ENCODE measurements around the gene GSTM5. TPM values are rescaled to one million over a fixed set of nuclear protein-coding genes. Genes with fewer than 3 reads are reported as not detected.

Gene GSTM5
- total RNA-seq, 1 donor from 2014 or later, result 27.9 TPM

- H3K36me3 Mint-ChIP-seq (ENCODE audit: low read depth, unreplicated experiment), result peaks cover 8% of the 10 kb centered on the region
- H3K4me1 Mint-ChIP-seq (ENCODE audit: unreplicated experiment), result peaks cover 13% of the 10 kb centered on the region
- H3K27me3 Mint-ChIP-seq (ENCODE audit: unreplicated experiment), result peaks cover 4% of the 10 kb centered on the region
- H3K4me3 Mint-ChIP-seq (ENCODE audit: unreplicated experiment), result no peak overlapping the region
- H3K27ac Mint-ChIP-seq (ENCODE audit: unreplicated experiment), result no peak overlapping the region
- DNase-seq (ENCODE audit: low spot score), result no peak
- TF ChIP-seq, protein P1, sequence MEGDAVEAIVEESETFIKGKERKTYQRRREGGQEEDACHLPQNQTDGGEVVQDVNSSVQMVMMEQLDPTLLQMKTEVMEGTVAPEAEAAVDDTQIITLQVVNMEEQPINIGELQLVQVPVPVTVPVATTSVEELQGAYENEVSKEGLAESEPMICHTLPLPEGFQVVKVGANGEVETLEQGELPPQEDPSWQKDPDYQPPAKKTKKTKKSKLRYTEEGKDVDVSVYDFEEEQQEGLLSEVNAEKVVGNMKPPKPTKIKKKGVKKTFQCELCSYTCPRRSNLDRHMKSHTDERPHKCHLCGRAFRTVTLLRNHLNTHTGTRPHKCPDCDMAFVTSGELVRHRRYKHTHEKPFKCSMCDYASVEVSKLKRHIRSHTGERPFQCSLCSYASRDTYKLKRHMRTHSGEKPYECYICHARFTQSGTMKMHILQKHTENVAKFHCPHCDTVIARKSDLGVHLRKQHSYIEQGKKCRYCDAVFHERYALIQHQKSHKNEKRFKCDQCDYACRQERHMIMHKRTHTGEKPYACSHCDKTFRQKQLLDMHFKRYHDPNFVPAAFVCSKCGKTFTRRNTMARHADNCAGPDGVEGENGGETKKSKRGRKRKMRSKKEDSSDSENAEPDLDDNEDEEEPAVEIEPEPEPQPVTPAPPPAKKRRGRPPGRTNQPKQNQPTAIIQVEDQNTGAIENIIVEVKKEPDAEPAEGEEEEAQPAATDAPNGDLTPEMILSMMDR (IDR thresholded peaks at IDR 0.05; ENCODE audit: unreplicated experiment), result no peak
- H3K9me3 Mint-ChIP-seq (ENCODE audit: unreplicated experiment), result no peaks in the 10 kb centered on the region
These were observed 7.3 kb downstream of the GSTM5 start for GRCh38 chr1:109719337-109719837.

- no peak for DNase-seq (ENCODE audit: low spot score)
- Mint-ChIP-seq H3K36me3 (ENCODE audit: low read depth, unreplicated experiment) (peaks cover 13% of the 10 kb centered on the region), H3K4me1 (ENCODE audit: unreplicated experiment) (peaks cover 13% of the 10 kb centered on the region), H3K27me3 (ENCODE audit: unreplicated experiment) (peaks cover 8% of the 10 kb centered on the region), H3K4me3 (ENCODE audit: unreplicated experiment) (no peak overlapping the region), H3K27ac (ENCODE audit: unreplicated experiment) (no peak overlapping the region), H3K9me3 (ENCODE audit: unreplicated experiment) (no peaks in the 10 kb centered on the region)
- TF ChIP-seq, protein P1 (IDR thresholded peaks at IDR 0.05; ENCODE audit: unreplicated experiment), result no peak
These were observed 9.0 kb downstream of the GSTM5 start for GRCh38 chr1:109721042-109721441.

DNA sequence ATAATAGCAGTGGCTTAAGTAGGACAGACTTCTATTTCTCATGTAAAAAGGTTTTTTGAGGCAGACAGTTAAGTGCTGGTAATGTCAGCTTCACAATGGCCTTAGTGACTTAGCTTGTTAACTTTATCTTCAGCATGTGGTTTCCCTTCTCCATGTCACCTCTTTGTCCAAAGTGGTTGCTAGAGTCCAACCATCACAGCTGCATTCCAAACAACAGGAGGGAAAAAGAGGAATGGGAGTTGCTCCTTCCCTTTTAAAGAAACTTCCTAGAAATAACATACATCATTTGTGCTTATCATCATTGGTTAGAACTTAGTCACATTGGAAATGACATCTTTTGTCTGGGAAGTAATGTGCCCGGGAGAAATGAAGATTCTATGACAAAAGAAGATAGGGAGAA, 9.9 kb downstream of the GSTM5 start:
- no peak for DNase-seq (ENCODE audit: low spot score)
- peaks cover 5% of the 10 kb centered on the region for H3K27me3 Mint-ChIP-seq (ENCODE audit: unreplicated experiment)
- TF ChIP-seq, protein P1 (IDR thresholded peaks at IDR 0.05; ENCODE audit: unreplicated experiment), result no peak
- no peak overlapping the region for H3K27ac Mint-ChIP-seq (ENCODE audit: unreplicated experiment)
- H3K4me3 Mint-ChIP-seq (ENCODE audit: unreplicated experiment), result no peak overlapping the region
- peaks cover under 1% of the 10 kb centered on the region for H3K9me3 Mint-ChIP-seq (ENCODE audit: unreplicated experiment)
- H3K36me3 Mint-ChIP-seq (ENCODE audit: low read depth, unreplicated experiment), result peaks cover 16% of the 10 kb centered on the region
- H3K4me1 Mint-ChIP-seq (ENCODE audit: unreplicated experiment), result peaks cover 10% of the 10 kb centered on the region

DNA sequence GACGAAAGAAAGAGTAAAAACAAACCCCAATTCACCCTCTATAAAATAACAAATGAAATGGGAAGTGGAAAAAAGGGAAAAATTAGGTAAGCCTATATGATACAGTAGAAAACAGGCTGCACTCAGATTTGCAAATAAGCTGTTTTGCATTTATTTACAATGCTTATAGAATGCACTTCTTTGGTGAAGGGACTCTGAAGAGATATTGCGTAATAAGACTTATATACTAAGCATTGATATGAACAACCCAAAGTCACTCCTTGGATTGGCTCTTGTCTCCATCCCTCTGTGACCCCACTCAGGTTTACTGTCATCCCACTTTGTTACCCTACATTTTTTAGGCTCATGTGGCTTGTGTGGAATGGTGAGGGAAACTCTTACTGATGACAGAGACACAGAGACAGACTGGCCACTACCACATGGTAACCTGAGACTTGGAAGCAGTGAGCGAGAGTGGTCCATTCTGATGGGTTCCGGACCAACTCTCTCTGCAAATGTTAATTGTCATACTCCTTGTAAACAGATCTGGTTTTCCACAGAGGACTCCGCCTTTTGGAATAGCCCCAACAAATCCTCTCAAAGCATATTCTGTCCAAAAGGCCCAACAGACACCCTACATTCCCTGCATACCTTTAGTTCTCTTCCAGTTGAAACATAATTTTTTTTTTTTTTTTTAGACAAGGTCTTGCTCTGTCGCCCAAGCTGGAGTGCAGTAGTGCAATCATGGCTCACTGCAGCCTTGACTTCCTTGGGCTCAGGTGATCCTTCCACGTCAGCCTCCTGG, 11.0 kb downstream of the GSTM5 start:
- DNase-seq (ENCODE audit: low spot score), result no peak
- TF ChIP-seq, protein P1 (IDR thresholded peaks at IDR 0.05; ENCODE audit: unreplicated experiment), result no peak
- peaks cover 3% of the 10 kb centered on the region for H3K27me3 Mint-ChIP-seq (ENCODE audit: unreplicated experiment)
- no peaks in the 10 kb centered on the region for H3K4me1 Mint-ChIP-seq (ENCODE audit: unreplicated experiment)
- peaks cover 14% of the 10 kb centered on the region for H3K36me3 Mint-ChIP-seq (ENCODE audit: low read depth, unreplicated experiment)
- H3K27ac Mint-ChIP-seq (ENCODE audit: unreplicated experiment), result no peak overlapping the region
- H3K9me3 Mint-ChIP-seq (ENCODE audit: unreplicated experiment), result peaks cover 5% of the 10 kb centered on the region
- no peak overlapping the region for H3K4me3 Mint-ChIP-seq (ENCODE audit: unreplicated experiment)

DNA sequence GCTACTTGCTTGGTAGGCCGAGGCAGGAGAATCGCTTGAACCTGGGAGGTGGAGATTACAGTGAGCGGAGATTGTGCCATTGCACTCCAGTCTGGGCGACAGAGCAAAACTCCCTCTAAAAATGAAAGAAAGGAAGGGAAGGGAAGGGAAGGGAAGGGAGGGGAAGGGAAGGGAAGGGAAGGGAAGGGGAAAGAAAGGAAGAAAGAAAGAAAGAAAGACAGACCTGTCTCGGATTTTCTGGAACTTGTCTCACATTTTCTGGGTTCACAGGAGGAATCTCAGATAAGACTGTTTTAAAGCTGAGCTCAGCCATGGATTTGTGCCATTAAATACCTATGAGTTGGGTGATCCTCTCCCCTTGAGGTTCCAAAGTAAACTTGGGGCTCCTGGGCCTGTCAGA, 12.9 kb downstream of the GSTM5 start:
- peaks cover 5% of the 10 kb centered on the region for H3K9me3 Mint-ChIP-seq (ENCODE audit: unreplicated experiment)
- H3K4me1 Mint-ChIP-seq (ENCODE audit: unreplicated experiment), result peaks cover 6% of the 10 kb centered on the region
- H3K27ac Mint-ChIP-seq (ENCODE audit: unreplicated experiment), result no peak overlapping the region
- DNase-seq (ENCODE audit: low spot score), result no peak
- TF ChIP-seq, protein P1 (IDR thresholded peaks at IDR 0.05; ENCODE audit: unreplicated experiment), result no peak
- no peak overlapping the region for H3K4me3 Mint-ChIP-seq (ENCODE audit: unreplicated experiment)
- peaks cover 3% of the 10 kb centered on the region for H3K27me3 Mint-ChIP-seq (ENCODE audit: unreplicated experiment)
- peaks cover 12% of the 10 kb centered on the region for H3K36me3 Mint-ChIP-seq (ENCODE audit: low read depth, unreplicated experiment)

All from endothelial cell (in vitro differentiated cells).